HG02852 (cell line): ENCODE measurements around the gene OGG1.

Source experiments
- ATAC-seq: cut with Tn5 transposase; IDR thresholded peaks from one replicate; pipeline ENCODE4 v1.9.1; 2021; ENCODE audit warnings: mild to moderate bottlenecking, moderate library complexity; ENCODE audit not compliant: unreplicated experiment

The OGG1 gene

GRCh38 chr3:9749645-9750555, at the start of gene OGG1:
Gene OGG1, plus strand, starts transcription at chr3:9749952. Its CDS starts 335 bp downstream, at chr3:9750287.
- ATAC-seq, result peak; percentile 94

DNA sequence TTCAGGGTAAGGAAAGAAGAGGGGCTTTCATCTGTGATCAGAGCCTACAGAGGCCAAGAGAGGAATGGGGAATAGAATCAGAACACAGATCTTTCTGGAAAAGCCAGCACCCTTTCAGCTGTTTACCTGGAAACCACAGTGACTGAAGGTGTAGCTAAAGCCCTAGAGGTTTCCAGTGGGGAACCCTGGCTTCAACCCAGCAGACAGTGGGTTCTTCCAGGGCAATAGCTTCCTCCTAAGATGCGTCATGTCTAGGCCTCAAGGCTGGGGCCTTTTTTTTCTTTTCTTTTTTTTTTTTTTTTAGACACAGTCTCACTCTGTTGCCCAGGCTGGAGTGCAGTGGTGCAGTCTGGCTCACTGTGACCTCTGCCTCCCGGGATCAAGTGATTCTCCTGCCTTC, 49.2 kb upstream of the OGG1 start:
- no peak for ATAC-seq

- ATAC-seq, result no peak
Measured at GRCh38 chr3:9701006-9701405, 48.7 kb upstream of the OGG1 start.

- no peak for ATAC-seq
Measured at GRCh38 chr3:9701711-9702110, 48.0 kb upstream of the OGG1 start.

DNA sequence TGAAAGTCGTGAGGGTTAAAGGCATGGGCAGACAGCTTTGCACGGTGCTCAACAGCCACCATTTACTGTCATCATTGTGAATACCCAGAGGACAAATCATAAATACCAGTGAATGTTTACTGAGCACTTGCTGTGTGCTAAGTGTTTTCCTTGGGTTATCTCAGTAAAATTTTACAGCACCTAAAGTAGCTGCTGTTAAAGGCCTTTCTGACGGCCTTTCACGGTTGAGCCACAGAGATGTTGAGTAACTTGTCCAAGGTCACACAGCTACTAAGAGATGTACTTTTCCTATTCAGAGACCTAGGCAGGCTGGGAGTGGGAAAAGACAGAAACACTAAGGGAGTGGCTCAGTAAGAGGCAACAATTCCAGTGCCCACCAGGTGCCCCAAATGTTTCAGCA, 46.5 kb upstream of the OGG1 start:
- ATAC-seq, result no peak

DNA sequence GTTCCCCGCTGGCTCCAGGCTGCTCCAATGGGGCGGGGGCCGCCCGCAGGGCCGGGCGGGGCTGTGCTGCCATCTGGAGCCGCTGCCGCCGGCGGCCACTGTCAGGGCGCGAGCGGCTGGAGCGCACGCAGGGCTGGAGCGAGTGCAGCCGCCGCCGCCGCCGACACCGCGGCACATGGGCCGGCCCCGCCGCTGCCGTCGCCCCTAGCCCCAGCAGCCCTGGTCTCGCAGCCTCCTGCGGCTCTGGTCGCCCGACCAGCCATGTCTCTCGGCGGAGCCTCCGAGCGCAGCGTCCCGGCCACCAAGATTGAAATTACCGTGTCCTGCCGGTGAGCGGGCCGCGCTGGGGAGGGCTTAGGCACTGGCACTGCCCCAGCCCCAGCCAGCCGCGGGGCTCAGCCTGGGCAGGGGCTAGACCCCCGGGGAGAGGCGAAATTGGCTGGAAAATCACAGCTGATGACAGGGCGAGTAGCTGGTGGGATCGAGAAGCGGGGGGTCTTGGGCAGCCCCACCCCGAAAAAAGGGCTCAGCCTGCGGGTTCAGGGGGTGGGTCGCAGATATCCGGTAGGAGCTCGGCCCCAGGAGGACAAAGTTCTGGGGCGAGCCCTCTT, 45.9 kb upstream of the OGG1 start, which contains the start of gene CPNE9:
Gene CPNE9, plus strand, starts transcription at position 98 of the 611 bp plus-strand sequence. Its CDS starts 164 bp downstream, at position 262.
- ATAC-seq, result no peak

- no peak for ATAC-seq
Measured at GRCh38 chr3:9704347-9705322, 45.1 kb upstream of the OGG1 start.

DNA sequence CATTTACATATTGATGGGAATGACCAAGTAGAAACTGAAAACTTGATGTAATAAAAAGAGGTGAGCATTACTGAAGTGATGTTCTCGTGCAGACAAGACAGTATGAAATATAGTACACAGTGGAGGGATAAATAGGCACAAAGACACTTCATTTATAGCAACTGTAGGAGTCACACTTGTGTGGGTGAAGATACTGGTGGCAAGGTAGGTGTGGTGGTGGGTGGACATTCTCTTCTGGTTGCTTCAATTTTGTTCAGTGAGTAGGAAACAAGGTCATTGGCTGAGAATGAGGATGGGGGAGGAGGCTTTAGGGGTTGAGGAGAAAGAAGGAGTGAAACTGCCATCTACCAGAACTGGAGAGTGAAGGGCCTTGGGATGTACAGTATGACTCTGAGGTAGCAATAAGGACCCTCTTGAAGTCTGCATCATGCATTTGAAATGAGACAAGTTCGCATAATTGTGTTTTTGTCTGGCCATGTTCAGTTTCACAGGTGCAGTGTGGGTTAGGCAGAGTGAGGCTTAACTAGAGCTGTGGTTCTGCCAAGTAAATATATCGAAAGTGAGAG, 39.5 kb upstream of the OGG1 start:
- ATAC-seq, result no peak

GRCh38 chr3:9712415-9712814, 37.3 kb upstream of the OGG1 start:
- no peak for ATAC-seq

GRCh38 chr3:9713142-9713541, 36.6 kb upstream of the OGG1 start:
- ATAC-seq, result no peak

GRCh38 chr3:9715136-9715535, 34.6 kb upstream of the OGG1 start:
- ATAC-seq, result no peak

DNA sequence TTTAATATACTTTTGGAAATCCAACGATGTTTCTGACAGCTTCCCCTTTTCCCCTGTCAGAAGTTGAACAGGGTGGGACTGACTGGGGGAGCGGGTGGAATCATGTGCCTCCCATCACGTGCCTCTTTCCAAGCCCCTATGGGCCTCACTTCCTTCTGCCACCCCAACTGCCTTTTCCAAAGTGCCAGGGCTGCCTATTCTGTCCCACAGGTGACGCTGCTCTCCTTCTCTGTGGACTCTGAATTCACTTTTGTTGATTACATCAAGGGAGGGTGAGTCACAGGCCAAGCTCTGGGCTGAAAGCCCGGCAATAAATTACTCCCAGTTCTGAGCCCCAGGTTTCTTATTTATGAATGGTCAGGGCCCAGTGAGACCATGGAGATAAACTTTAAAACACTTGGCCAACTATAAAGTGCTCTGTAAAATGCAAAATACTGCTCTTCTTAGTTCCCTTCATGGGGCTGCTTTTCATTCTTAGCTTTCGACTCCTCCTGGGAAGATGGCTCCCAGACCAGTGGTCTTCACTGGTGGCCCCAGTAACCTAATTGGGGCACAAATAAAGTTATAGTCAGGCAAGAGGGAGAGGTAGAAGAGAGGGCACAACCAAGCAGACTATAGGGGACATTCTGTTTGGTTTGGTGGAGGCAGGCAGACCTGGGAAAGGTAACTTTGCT, 33.9 kb upstream of the OGG1 start:
- ATAC-seq, result no peak

DNA sequence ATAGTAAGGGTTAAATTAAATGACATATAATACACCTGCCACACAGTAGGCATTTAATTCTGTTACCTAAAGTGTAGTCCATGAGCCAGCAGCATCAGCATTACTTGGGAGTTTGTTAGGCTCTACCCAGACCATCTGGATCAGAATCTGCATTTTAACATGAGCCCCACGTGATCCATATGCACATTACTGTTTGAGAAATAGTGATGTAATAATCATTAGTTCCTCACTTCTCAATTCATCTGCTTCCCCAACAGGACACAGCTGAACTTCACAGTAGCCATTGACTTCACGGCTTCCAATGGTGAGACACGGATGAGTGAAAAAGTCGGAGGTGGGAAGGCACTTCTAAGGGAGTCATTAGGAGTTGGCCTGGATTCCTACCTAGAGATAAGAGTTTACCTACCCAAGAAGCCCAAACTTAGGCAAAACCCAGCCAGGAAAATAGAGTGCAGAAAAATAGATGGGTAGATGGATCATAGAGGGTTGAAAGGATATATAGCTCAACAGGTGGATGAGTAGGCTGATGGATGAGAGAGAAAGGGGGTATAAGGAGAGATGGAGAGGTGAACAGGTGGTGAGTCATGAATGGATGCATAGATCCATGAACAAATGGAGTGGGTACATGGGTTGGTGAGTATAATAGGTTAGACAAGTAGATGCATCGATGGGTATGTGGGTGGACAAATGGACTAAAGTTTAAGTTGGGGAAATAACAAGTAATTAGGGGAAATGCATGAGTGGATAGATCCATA, 32.8 kb upstream of the OGG1 start:
- no peak for ATAC-seq

- ATAC-seq, result no peak
Measured at GRCh38 chr3:9717563-9717962, 32.2 kb upstream of the OGG1 start.

DNA sequence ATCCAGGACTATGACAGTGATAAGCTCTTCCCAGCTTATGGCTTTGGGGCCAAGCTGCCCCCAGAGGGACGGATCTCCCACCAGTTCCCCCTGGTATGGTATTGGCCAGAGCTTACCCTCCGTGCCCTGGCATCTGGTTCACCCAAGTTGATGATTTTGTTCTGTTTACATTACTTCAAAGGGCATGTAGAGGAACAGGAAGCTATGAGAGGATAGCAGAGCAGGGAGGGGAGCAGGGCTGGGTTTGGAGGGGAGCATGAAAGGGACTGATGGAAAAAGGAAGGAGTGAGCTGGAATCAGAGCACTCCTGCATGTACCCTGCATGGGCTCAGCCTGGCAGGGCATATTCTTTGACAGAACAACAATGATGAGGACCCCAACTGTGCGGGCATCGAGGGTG, 31.6 kb upstream of the OGG1 start:
- ATAC-seq, result no peak

DNA sequence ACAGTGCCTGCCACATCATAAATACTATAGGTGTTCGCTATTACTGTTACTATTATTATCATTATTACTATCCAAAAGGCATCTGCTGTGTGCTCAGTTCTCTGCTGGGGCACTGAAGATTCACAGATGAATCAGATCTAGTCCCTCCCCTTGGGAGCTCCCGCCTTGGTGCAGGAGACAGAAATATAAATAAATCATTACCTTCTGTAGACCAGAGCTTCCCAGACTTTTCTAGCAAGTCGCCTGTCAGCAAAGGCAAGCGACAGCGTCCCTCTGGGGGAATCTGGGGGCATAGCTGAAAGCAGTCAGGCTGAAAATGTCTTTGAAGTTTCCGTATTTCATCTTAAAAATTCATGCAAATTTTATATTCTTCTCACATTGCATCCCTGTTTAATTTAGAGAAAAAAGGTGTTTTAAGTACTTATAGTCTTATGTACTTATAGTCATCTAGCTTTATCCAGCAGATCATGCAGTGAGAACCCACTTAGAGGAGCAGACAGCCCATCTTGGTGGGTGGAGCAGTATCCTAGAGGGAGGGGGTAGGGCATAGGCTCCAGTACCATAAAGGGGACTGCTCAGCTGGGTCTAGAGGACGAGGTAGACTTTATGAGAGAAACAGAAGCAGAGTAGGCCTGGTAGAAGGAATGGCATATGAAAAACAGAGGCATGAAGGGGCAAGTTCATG, 28.6 kb upstream of the OGG1 start:
- no peak for ATAC-seq

DNA sequence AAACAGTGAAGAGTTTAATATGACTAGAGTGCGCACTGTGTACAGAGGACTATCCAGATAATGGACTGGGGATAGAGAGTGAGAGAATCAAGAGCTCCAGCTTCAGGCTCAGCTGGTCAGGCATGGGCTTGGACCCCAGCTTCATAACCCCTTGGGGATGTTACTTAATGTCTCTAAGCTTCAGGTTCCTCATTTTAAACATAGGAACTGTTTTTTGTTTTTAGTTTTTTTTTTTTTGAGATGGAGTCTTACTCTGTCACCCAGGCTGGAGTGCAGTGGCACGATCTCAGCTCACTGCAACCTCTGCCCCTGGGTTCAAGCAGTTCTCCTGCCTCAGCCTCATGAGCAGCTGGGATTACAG, 28.1 kb upstream of the OGG1 start:
- no peak for ATAC-seq

GRCh38 chr3:9725775-9726515, 23.8 kb upstream of the OGG1 start:
- no peak for ATAC-seq
